HUES6 (cell line): ENCODE measurements around the gene OXNAD1.

ENCODE experiments used
- H3K27ac ChIP-seq: 2 replicates; pipeline ENCODE4 v1.7.0; 2013; ENCODE audit warnings: low read depth, mild to moderate bottlenecking, low read length, inconsistent platforms
- H3K27me3 ChIP-seq: 2 replicates; pipeline ENCODE4 v1.6.1; 2013; ENCODE audit warnings: low read length; ENCODE audit not compliant: control insufficient read depth, insufficient read depth
- H3K36me3 ChIP-seq: 2 replicates; pipeline ENCODE4 v1.6.1; 2013; ENCODE audit warnings: low read length; ENCODE audit not compliant: control insufficient read depth, insufficient read depth
- H3K4me1 ChIP-seq: 2 replicates; pipeline ENCODE4 v1.6.1; 2013; ENCODE audit warnings: low read length; ENCODE audit not compliant: control insufficient read depth, insufficient read depth
- H3K4me3 ChIP-seq: 2 replicates; pipeline ENCODE4 v1.5.1; 2013; ENCODE audit warnings: low read depth, low read length
- H3K9ac ChIP-seq: one replicate; pipeline ENCODE4 v1.6.1; 2013; ENCODE audit warnings: mild to moderate bottlenecking, low read length
- H3K9me3 ChIP-seq: 2 replicates; pipeline ENCODE4 v1.6.1; 2013; ENCODE audit warnings: low read depth, low read length; ENCODE audit not compliant: control insufficient read depth, insufficient read depth

OXNAD1 gene

GRCh38 chr3:16264708-16265454, at the start of gene OXNAD1, which contains the start of gene DPH3:
TSS of gene OXNAD1 (plus strand) at chr3:16265212. CDS start at chr3:16270953, 5,741 bp downstream.
TSS of gene DPH3 (minus strand) at chr3:16264943. CDS start at chr3:16264876, 67 bp downstream.
- peak within 1 kb of the TSS; percentile 74 for H3K27ac ChIP-seq
- no peaks in the 10 kb centered on the region for H3K27me3 ChIP-seq
- peak within 1 kb of the TSS; percentile 88 for H3K4me3 ChIP-seq
- peaks cover 5% of the 10 kb centered on the region for H3K4me1 ChIP-seq
- H3K9me3 ChIP-seq, result no peaks in the 10 kb centered on the region
- peaks cover 20% of the 10 kb centered on the region for H3K36me3 ChIP-seq
- H3K9ac ChIP-seq, result peak within 1 kb of the TSS; percentile 89

GRCh38 chr3:16216373-16216935, 48.6 kb upstream of the OXNAD1 start:
- no peak overlapping the region for H3K27ac ChIP-seq
- no peaks in the 10 kb centered on the region for H3K4me1 ChIP-seq
- H3K9ac ChIP-seq, result no peak overlapping the region
- no peaks in the 10 kb centered on the region for H3K36me3 ChIP-seq
- no peaks in the 10 kb centered on the region for H3K27me3 ChIP-seq
- no peaks in the 10 kb centered on the region for H3K9me3 ChIP-seq
- H3K4me3 ChIP-seq, result no peak overlapping the region

- no peaks in the 10 kb centered on the region for H3K9me3 ChIP-seq
- H3K27ac ChIP-seq, result no peak overlapping the region
- no peak overlapping the region for H3K4me3 ChIP-seq
- no peaks in the 10 kb centered on the region for H3K4me1 ChIP-seq
- H3K36me3 ChIP-seq, result no peaks in the 10 kb centered on the region
- H3K9ac ChIP-seq, result no peak overlapping the region
- H3K27me3 ChIP-seq, result no peaks in the 10 kb centered on the region
Measured at GRCh38 chr3:16219777-16220176, 45.2 kb upstream of the OXNAD1 start.

- Histone ChIP-seq H3K27ac (no peak overlapping the region), H3K36me3 (no peaks in the 10 kb centered on the region), H3K9ac (no peak overlapping the region), H3K9me3 (no peaks in the 10 kb centered on the region), H3K4me1 (no peaks in the 10 kb centered on the region), H3K27me3 (no peaks in the 10 kb centered on the region), H3K4me3 (no peak overlapping the region)
Measured at GRCh38 chr3:16221990-16222389, 43.0 kb upstream of the OXNAD1 start.

GRCh38 chr3:16222547-16222946, 42.5 kb upstream of the OXNAD1 start:
- Histone ChIP-seq H3K27me3 (no peaks in the 10 kb centered on the region), H3K36me3 (no peaks in the 10 kb centered on the region), H3K27ac (no peak overlapping the region), H3K9me3 (no peaks in the 10 kb centered on the region), H3K9ac (no peak overlapping the region), H3K4me1 (no peaks in the 10 kb centered on the region), H3K4me3 (no peak overlapping the region)

GRCh38 chr3:16224325-16224724, 40.7 kb upstream of the OXNAD1 start:
- H3K9ac ChIP-seq, result no peak overlapping the region
- no peak overlapping the region for H3K27ac ChIP-seq
- H3K4me3 ChIP-seq, result no peak overlapping the region
- no peaks in the 10 kb centered on the region for H3K36me3 ChIP-seq
- H3K9me3 ChIP-seq, result no peaks in the 10 kb centered on the region
- no peaks in the 10 kb centered on the region for H3K4me1 ChIP-seq
- H3K27me3 ChIP-seq, result no peaks in the 10 kb centered on the region

GRCh38 chr3:16227566-16227965, 37.4 kb upstream of the OXNAD1 start:
- no peaks in the 10 kb centered on the region for H3K4me1 ChIP-seq
- no peak overlapping the region for H3K4me3 ChIP-seq
- H3K27ac ChIP-seq, result no peak overlapping the region

GRCh38 chr3:16229681-16230080, 35.3 kb upstream of the OXNAD1 start:
- H3K27me3 ChIP-seq, result no peaks in the 10 kb centered on the region
- no peak overlapping the region for H3K27ac ChIP-seq
- no peak overlapping the region for H3K9ac ChIP-seq
- H3K4me3 ChIP-seq, result no peak overlapping the region
- H3K4me1 ChIP-seq, result no peaks in the 10 kb centered on the region
- H3K36me3 ChIP-seq, result no peaks in the 10 kb centered on the region
- no peaks in the 10 kb centered on the region for H3K9me3 ChIP-seq

More at GRCh38 chr3:16227566-16227965, 37.4 kb upstream of the OXNAD1 start:
- no peaks in the 10 kb centered on the region for H3K27me3 ChIP-seq
- H3K9me3 ChIP-seq, result no peaks in the 10 kb centered on the region
- H3K9ac ChIP-seq, result no peak overlapping the region
- H3K36me3 ChIP-seq, result no peaks in the 10 kb centered on the region

GRCh38 chr3:16231983-16232382, 33.0 kb upstream of the OXNAD1 start:
- no peak overlapping the region for H3K4me3 ChIP-seq

GRCh38 chr3:16233806-16234205, 31.2 kb upstream of the OXNAD1 start:
- H3K9me3 ChIP-seq, result no peaks in the 10 kb centered on the region
- no peak overlapping the region for H3K4me3 ChIP-seq
- no peaks in the 10 kb centered on the region for H3K36me3 ChIP-seq
- no peak overlapping the region for H3K9ac ChIP-seq
- no peaks in the 10 kb centered on the region for H3K4me1 ChIP-seq
- no peak overlapping the region for H3K27ac ChIP-seq
- no peaks in the 10 kb centered on the region for H3K27me3 ChIP-seq

More at GRCh38 chr3:16231983-16232382, 33.0 kb upstream of the OXNAD1 start:
- H3K4me1 ChIP-seq, result no peaks in the 10 kb centered on the region
- no peaks in the 10 kb centered on the region for H3K9me3 ChIP-seq
- H3K27ac ChIP-seq, result no peak overlapping the region
- H3K36me3 ChIP-seq, result no peaks in the 10 kb centered on the region
- no peak overlapping the region for H3K9ac ChIP-seq
- H3K27me3 ChIP-seq, result no peaks in the 10 kb centered on the region

GRCh38 chr3:16234281-16234680, 30.7 kb upstream of the OXNAD1 start:
- H3K27ac ChIP-seq, result no peak overlapping the region
- no peaks in the 10 kb centered on the region for H3K27me3 ChIP-seq
- H3K9ac ChIP-seq, result no peak overlapping the region
- H3K4me1 ChIP-seq, result no peaks in the 10 kb centered on the region
- no peaks in the 10 kb centered on the region for H3K9me3 ChIP-seq
- no peak overlapping the region for H3K4me3 ChIP-seq
- H3K36me3 ChIP-seq, result no peaks in the 10 kb centered on the region
